Hindlimb muscle (tissue), 1 donor: ENCODE results near the gene LEFTY1. TPM values are rescaled to one million over a fixed set of nuclear protein-coding genes. Genes with fewer than 3 reads are reported as not detected.

ENCODE experiments used
- DNase-seq: peaks from one replicate; pipeline ENCODE4 v3.0.0-alpha.2; 2013
- polyA plus RNA-seq: library from polyadenylated mRNA; unstranded; fragments of 120-200 nt; gene quantifications from one replicate; pipeline ENCODE4 v1.2.1, GENCODE V29; 2013; ENCODE audit not compliant: insufficient read length

The LEFTY1 gene
- polyA plus RNA-seq, 1 donor, result 0.52 TPM

DNA sequence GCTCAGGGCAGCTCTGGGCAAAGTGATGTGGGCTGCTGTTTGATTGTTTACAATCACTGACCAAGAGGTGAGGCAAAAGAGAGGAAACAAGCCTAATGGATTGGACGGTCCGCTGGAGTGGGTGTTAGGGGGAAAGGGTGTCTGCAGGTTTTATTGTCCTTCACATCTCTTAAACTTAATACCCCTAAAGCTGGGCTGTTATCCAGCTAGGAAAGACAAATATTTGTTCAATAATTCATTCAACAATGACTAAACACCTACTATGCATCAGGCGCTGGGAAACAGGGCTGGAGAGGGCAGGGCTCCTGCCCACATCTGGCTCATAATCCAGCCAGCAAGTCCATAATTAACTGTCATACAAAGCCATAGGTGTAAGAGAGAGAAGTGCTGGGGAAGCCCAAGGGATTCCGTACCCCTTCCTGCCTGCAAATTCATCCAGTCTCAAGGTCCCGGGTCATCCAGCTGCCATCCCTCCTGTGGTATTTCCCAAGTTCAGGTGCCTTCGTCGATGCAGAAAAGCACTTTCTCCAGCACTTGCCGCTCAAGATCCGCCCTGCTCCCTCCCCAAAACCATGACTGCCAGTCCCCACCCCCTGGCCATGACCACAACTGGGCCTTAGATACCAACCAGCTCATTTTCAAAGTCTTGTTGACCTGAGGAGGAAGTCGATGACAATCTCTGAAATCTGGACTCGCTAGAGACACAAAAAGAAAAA lies 17.4 kb downstream of the LEFTY1 start:
- no peak for DNase-seq

DNA sequence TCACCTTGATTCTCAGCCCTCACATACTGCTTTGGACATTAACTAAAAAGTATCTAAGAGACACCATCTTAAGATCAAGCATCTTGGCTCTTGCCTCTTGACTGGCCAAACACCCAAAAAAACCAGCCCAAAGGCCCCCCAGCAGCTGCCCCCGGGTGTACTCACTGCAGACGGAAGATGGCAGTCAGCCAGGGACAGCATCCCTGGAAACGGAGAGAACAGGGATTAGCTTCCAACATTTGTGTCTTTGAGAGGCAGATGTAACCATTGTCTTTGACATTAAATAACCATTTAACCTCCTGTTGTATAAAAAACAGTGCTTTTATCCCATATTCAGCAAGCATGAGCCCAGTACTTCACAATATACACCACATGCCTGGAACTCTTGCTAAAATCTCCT lies 18.0 kb downstream of the LEFTY1 start:
- DNase-seq, result no peak

DNA sequence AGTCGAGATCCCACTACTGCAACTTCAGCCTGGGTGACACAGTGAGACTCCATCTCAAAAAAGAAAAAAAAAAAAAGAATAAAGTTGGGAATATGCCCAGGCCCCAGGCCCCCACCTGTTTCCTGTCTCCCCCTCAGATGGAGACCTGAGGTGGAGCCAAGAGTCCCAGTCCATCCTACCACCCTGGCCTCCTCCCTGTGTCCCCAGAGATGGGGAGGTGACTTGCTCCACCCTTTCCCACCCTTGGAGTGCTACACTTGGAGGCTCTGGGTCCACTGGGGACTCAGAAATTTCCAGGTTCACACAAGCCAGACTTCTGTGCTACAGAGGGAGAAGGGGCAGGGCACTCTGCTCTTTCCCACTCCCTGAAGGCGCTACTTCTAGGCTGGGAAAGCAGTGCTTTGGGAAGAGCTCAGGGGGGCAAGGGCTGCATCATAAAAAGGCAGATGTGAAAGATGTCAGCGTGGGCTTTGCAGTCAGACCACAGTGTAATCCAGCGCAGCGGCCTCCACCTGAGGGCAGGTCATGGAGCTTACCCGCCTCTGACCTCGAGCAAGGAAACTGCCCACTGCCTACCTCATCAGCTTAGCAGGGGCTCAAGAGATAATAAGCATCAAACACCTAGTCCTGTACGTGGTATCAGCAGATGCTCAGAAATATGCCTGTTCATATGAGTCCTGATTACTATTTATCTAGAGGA lies 20.2 kb downstream of the LEFTY1 start:
- DNase-seq, result no peak

DNA sequence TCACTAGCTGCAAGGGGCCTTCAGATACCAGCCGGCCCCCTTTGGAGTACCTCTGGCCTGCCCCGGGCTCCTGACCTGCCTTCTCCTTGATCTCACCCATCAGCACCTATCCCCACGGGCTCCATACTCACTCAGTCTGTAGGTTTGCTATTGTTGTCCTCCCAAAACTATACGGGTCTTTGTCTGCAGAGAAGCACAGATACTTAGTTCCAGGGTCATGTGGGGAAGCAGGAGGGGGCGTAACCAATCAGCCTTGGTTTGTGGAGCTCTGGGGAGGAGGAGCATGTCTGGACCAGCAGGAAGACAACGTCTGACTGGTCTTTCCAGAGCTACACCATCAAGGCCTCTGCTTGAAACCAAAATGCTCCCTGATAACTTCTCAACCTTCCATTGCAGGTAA lies 22.0 kb downstream of the LEFTY1 start:
- DNase-seq, result no peak

DNA sequence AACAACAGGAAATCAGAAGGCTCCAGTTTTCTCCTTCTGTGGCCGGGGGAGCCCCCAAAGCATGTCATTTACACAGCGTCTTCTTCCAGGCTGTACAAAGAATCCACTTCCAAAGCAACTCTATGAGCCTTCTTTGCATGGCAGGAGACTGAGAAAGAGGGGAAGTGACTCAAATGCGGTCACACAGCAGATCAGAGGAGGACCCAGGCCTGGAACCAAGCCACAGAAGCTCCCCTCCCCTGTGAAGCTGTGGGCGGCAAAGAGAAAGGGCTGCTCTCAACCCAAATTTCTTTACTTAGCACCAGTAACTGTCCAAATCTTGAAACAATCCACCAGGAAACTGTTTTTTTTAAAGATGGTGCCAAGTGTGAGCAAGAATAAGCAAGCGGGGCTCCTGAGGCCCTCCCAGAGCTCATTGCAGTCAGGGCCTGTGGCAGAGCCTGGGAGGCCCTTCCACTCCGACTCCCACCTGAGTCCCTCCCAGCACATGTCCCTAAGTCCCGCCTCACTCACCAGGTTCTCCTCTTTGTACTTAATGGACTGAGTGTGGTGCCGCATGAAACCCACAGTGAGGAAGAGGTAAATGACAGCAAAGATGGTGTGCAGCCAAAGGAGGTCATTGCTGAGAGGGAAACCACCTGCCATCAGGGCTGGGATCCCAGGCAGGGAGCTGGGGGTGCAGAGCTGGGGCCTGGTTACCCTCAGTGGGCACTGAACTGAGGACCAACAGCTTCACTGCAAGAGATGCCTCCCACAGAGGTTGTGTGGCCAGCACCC lies 22.7 kb downstream of the LEFTY1 start:
- DNase-seq, result no peak

DNA sequence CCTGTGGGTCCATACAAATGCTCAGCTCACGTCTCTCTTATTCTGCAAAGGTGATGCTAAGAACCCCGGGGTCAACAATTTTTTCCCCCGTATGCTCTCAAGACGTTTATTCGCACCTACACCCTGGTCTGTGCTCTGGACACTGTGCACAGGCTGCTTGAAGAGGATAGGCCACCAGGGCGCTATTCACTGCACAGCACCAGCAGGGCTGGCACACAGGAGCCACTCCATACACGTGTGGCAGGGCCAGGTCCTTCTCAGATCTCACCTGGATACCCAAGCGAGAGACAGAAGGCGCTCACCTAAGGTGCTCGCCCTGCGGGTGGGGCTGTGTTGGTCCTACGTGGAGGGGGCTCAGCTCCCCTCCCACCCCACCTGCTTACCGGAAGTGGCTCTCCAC lies 23.4 kb downstream of the LEFTY1 start:
- no peak for DNase-seq

DNA sequence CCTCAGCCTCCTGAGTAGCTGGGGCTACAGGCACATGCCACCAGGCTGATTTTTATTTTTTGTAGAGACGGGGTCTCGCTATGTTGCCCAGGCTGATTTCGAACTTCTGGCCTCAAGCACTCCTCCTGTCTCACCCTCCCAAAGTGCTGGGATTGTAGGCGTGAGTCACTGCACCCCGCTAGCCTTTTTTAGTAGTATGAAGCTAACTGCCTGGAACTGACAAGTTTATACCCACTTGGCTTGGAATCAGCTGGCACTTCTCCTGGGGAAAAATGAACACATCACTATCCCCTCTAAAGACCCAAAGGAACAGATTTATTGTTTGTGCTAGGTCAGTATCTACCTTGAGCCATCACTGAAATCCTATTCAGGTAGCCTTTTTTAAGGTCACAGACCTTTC lies 25.8 kb downstream of the LEFTY1 start:
- DNase-seq, result no peak

DNA sequence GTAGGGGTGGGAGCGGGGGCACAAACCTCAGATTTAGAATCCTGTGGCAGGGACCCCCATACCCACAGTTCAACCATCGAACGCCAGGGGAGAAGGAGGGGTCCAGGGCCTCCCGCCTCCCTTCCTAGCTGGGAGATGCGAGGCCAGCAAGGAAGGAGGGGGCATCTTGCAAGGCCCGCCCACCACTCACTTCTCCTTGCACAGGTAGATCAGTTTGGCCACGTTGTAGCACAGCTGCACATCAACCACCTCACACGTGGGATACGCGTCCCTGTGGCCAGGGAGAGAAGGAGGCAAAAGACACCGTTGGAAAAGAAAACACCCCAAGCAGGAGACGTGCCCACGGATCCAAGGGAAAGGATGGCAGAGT lies 26.4 kb downstream of the LEFTY1 start:
- no peak for DNase-seq

DNA sequence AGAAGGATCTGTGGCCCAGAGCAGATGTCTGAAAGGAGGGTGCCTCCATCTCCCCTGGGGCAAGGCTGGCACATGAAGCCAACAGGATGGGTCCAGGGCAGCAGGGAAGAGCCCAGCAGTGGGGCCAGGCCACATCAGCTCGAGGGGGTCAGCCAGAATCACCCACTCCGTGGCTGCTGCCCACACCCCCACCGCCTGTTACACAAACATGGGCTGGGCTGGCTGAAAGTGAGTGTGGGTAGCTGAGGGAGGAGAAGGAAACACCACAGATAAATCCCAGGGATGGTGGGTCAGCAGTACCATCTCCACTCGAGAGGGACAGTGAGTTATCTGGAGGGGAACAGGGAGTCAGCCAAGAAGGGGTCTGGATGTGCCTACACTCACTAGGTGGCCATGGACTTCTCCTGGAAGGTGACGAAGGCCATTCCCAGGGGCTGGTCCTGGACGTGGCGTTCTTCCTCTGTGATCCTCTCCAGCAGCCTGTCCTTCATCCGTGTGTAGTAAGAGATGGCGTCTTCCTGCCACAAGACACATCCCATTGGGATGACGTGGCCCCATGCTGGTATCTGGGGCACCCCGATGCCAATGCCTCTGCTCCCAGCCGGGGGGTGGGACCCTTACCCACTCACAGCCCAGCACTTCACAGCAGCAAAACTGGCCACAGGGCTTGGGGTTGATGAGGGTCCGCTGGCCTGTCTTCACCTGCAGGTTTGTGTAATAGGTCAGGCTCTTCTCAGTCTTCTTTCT lies 26.9 kb downstream of the LEFTY1 start:
- no peak for DNase-seq

DNA sequence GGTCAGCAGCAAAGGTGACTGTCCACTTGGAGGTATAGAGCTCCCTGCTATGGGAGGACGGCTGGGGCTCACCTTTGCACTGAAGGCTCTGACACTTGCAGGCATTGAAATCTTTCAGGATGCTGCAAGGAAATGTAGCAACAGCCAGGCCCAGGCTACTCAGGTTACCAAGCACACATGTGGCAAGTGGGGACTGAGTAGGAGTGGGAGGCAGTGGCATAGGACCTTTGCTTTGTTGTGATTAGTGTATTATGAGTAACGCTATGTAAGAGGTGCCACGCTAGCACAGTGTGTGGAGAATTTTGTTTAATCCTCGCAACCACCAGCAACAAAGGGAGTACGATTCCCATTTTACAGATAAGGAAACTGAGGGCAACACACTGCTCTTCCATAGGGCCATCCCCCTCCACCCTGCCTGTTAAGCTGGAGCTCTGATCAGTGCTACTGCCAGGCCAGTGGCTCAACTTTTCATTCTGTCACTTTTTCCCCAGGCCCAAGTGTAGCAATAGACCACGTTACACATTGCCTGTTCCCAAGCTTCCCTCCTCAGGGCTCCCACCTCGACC lies 28.0 kb downstream of the LEFTY1 start:
- DNase-seq, result no peak

DNA sequence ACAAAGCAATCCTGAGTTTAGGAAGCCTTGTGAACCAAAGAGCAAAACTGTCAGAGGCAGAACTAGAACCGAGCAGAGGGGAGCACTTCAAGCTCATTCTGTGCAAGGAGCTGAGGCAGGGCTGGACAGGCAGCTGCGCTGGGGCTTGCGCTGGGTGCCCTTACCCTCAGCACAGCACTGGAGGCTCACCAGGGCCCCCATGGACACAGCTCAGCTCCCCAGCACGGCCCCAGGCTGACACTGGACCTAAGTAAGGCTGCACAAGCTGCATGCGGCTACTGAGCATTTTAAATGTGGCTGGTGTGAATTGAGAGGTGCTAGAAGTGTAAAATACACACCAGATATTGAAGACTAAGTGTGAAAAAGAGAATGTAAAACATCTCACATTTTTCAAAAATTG lies 28.8 kb downstream of the LEFTY1 start:
- no peak for DNase-seq

DNA sequence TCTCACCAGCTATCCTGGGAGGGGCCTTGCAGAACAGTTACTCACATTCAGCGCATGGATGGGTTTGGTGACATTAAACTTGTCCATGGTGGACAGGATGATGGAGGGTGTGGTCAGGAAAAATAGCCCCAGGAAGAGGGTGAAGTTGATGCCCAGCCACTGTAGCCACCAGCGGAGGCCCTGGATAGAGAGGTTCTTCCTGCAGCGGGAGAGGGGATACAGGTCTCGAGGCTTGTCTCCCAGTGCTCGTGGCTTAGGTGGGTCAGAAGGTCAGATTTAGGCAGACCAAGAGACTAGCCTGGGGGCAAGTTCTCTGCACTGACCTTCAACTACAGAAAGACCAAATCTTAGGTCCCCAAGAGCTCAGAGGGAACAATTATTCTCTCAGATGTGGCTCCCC lies 29.8 kb downstream of the LEFTY1 start:
- DNase-seq, result no peak

DNA sequence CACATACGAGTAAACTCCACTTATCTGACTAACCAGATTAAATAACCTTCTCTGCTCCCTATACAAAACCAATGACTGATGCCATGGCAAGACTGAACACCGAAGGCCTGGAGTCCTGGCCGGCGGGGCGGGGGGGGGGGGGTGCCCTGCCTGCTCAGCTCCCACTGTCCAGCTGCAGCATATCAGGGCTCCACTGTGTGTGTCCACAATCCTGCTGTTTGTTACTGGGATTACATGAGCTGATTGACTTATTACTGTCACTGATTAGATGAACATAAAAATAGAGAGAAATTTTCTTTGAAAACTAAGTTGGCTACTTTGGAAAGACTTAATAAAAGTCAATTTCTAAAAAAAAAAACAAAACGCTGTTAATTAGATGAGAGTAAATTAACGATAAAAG lies 31.7 kb downstream of the LEFTY1 start:
- DNase-seq, result no peak

DNA sequence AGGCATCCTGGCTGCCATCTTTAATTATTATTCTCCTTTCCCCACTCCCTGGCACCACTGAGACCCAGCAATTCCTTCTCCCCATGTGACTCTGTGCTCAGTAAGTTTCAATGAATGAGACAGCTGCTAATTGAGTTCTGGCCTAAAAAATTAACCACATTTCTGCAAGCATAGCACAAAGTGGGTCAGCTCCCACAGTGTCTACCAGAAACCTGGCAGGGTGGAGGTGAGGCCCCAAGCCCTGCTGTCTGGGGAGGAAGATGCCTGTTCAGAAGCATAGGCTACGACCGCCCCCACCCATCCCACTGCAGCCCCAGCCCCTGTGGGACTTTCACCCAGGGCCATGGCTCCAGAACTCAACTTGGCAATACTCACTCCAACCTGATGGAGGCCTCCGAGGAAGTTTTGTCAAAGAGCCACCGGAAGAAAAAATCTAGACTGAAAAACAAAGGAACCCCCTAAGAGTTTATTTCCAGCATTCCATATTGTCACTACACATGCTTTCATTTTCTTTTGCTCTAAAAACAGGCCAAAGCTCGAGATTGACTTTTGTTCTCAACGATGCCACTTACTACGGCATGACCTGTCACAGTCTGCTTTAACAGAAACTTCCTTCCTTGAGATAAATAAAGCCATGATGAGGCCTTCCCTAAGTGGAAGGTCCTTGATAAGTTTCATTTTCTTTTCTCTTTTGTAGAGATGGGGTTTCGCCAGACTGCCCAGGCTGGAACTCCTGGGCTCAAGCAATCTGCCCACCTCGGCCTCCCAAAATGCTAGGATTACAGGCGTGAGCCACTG lies 33.2 kb downstream of the LEFTY1 start:
- DNase-seq, result no peak

DNA sequence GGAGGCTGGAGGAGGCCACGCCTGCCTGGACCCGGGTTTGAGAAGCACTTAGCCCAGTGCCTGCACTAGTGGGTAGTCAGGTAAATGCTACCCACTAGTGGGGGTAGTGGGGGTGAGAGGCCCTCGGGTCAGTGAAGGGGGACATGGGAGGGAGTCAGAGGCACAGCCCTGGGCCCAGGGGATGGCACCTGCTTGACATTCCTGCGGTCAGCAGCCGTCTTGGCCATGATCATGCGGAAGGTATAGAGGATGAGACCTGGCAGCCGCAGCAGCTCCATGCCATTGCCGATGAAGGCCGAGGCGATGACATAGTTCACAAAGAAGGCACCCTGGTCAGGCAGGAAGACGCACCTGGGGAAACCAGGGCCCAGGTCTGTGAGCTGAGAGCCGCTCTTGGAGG lies 35.5 kb downstream of the LEFTY1 start:
- DNase-seq, result no peak

DNA sequence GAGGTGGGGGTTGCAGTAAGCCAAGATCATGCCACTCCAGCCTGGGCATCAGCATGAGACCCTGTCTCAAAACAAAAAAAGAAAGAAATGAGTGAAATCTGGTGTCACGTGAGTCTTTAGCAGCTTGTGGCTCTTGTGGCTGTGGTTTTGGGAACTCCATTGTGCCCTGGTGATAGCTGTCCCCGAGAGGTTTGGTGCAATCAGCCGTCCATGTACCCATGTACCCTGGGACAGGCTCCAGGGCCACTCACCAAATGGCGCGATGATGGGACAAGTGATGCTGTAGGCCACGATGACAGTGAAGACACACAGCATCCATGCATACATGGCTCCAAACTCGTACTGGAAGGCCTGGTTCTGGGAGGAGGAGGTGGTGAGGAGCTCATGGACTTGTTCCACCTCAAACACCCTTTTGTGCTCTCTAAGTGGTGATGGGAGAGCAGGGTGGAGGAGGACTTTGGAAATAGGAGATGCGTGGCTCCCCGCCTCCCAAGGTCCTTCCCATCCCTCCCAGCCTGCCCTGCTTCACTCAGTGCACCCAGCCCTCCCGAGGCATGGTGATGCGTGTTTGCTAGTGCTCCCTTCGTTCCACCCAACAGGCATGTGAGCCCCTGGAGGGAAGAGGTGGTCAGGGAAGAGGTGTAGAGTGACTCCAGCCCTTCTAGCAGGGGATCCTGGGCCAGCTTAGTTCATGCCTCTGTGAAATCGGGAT lies 36.4 kb downstream of the LEFTY1 start:
- DNase-seq, result no peak

DNA sequence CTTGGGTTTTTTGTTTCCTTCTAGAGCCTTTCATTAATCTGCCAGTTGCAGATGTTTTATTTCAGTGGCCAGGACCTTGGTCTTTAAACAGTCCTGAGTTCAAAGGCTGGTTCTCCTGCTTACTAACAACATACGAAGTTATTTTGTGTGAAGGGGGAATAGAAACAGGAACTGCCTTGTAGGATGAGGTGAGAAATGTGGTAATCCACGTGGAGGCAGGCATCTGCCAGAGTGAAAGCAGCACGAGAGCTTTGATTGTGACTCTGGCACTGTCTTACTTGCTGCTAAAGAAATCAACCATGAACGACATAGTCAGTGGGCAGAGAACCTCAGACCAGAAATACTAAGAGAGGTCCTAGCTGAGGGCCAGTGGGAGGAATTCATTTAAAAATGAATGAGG lies 37.1 kb downstream of the LEFTY1 start:
- no peak for DNase-seq

DNA sequence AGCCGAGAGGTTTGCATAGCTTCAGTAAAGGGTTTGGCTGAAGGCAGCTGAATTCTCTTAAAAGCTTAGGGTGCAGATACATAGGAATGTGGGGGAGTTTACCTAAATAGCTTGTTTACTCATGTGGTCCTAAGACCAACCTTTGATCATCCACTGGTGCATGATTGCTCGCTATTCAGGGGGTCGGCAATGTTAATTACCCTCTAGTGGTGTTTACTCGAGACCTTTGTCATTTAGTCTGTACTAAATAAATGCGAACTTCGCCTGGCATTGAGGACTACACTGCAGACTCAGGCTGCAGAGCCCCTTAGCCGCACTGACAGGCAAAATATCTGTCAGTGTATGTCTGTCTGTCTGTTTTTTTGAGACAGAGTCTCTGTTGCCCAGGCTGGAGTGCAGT lies 38.6 kb downstream of the LEFTY1 start:
- DNase-seq, result no peak

DNA sequence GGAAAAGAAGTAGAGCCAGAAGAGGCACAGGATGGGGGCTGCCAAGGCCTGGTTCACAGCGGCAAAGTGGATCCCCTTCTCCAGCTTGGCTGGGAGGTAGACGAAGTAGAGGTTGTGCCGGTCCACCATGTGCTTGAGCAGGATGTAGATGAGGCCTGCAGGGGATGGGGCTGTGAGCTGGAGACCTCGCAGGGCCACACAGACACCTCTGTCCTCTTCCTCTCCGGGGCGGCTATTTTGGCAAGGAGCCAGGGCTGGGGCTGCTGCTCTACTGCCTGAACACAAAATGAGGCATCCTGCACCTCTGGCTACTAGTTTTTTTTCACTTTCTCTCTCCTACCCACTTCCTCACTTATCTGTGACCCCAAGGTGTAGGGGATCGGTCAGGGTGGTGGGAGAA lies 39.0 kb downstream of the LEFTY1 start:
- no peak for DNase-seq

DNA sequence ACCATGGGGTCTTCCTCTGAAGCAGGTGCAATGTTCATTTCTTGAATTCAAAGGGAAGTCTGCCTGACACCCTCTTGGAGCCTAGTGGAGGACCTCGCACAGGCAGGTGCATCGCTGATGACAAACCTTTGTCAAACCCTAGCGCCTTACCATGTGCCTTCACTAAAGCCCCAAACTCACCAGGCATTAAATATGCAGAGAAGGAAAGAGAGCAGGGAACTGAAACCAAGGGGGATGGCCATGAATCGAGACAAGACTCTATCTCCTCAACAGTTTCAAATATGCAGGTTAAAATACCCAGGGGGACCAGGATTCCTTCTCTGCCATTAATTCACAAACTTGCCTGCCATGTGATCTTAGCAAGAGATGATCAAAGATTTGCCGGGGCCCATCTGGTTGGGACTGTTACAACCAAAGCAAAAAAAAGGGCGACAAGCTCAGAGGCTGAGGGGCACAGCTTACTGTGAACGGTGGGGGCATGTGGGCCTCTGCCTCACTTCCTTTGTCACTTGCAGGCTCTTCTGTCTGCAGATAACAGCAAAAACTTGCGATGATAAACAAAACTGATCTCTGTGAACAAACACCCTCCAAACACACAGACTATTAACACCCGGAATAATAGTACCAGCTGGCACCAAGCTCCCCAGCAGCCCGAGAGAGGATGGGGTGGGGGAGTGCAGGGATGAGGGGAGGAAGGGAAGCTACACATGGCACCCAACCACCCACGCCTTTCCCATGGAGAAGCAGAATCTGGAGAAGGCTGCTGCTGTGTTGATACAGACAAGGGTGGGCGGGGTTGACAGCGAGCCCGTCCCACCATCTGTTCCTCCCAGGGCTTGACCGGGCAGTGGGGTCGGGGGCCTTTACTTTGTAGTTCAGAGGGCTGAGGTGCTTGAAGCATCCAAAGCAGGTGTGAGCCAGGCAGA lies 40.7 kb downstream of the LEFTY1 start:
- DNase-seq, result no peak
